HT1080 (cell line): ENCODE measurements around the gene PARP16. TPM values are rescaled to one million over a fixed set of nuclear protein-coding genes. Genes with fewer than 3 reads are reported as not detected.
"Not testable (repeated sequence)": the region's sequence is repeated elsewhere in the genome, so short reads cannot be mapped to it uniquely, and the experiment has no call there.

ENCODE experiments used
- DNase-seq: peaks from one replicate; pipeline ENCODE4 v3.0.0-alpha.2; 2015; ENCODE audit warnings: low read depth
- total RNA-seq: library from RNA; depleted of rRNA; stranded (reverse); fragments of >200 nt; shearing (Covaris generic); gene quantifications from 2 replicates; pipeline ENCODE4 v1.2.3, GENCODE V29; 2014

PARP16 gene
- total RNA-seq, 1 experiment from 2014 or later: 60.0 TPM

GRCh38 chr15:65245096-65245856, 41.4 kb downstream of the PARP16 start:
- peak; percentile 47 for DNase-seq

DNA sequence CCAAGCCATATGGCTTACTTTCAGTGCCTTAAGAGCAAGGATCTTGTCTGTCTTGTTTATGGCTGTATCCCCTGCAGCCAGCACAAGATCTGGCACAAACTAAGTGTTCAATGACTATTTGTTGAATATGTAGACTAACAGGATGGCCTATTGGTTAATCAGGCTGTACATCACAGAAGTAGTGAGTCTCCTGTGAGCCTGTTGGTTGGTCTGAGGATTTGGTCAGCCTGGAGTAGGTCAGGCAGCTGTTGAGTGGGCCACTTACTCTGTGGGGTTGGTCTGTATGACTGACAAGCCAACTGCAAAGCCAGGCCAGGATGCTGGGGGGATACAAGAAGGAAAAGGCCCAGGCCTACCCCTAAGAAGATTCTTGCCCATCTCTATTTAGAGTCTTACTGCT, 42.0 kb downstream of the PARP16 start:
- DNase-seq: peak; percentile 21

- not testable (repeated sequence) for DNase-seq
Measured at GRCh38 chr15:65236443-65236842, 50.2 kb downstream of the PARP16 start.

- DNase-seq: no peak
Measured at GRCh38 chr15:65233696-65234095, 53.0 kb downstream of the PARP16 start.

- DNase-seq: no peak
Measured at GRCh38 chr15:65232520-65232919, 54.2 kb downstream of the PARP16 start.

- DNase-seq: no peak
Measured at GRCh38 chr15:65231306-65231705, 55.4 kb downstream of the PARP16 start.

DNA sequence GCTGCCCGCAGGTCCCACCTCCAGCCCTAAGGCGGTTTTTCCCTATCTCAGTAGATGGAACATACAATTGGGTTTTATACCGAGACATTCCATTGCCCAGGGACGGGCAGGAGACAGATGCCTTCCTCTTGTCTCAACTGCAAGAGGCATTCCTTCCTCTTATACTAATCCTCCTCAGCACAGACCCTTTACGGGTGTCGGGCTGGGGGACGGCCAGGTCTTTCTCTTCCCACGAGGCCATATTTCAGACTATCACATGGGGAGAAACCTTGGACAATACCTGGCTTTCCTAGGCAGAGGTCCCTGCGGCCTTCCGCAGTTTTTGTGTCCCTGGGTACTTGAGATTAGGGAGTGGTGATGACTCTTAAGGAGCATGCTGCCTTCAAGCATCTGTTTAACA, 59.8 kb downstream of the PARP16 start:
- DNase-seq: not testable (repeated sequence)

DNA sequence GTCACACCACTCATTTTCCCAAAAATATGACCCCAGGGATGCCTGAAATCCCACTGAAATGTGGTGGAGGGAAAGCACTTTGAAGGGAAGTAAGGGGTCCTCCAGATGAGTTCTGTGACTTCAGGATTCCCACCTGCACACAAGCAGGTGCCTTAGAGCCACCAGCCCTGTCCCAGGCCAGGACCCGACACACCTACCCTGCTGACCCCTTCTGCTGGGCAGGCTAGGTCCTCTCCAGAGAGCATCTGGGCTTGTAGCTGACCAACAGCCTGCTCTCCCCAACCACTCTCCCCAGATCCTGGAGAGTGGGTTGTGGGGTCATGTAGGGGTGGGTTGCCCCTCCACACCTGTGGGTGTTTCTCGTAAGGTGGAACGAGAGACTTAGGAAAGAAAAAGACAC, 60.5 kb downstream of the PARP16 start:
- no peak for DNase-seq

GRCh38 chr15:65223996-65224395, 62.7 kb downstream of the PARP16 start:
- DNase-seq: no peak

DNA sequence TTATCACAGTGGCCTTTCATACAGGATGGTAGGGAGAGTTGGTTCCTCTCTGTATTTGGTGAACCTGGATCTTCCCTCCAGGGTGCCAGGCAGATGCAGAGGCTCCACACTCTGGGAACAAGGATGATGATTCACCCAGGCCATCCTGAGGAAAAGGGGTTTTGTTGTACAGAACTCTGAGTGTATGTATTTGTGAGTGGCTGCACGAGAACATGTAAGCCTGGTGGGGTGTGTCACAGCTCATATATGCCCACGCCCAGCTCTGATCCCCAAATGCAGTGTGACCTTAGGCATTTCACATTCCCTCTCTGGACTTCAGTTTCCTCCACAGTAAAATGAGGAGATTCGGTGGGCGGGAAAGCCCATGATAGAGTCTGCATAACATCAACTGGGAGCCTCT, 63.8 kb downstream of the PARP16 start:
- peak; percentile 48 for DNase-seq

DNA sequence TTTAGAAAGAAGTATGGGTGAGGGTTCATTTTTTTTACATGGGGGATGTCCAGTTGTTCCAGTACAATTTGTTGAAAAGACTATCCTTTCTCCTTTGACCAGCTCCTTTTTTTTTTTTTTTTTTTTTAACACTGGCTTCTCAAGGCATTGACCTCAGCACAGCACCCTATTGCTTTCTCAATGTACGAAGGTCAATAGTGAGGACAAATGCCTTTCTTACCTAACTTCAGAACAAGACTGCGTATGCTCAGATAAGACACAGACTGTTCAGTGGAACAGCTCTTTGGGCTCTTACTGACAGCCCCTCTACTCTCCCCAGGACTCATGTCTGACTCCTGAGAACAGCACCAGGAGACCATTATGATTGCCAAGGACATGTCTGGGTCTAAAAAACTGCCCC, 65.0 kb downstream of the PARP16 start:
- DNase-seq: no peak

DNA sequence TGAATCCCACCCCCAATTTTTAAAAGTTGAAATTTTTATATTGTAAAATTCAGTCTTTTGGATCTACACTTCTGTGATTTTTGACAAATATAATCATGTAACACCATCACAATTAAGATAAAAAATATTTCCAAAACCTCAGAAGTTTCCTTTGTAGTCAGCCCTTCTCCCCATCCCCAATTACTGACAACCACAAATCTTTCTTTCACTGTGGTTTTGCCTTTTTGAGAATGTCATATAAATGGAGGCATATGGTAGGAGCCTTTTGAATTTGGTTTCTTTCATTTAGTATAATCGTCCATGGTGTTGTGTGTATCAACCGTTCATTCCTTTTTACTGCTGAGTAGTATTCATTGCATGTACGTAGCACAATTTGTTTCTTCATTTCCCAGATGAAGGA, 67.5 kb downstream of the PARP16 start:
- DNase-seq: no peak

- no peak for DNase-seq
Measured at GRCh38 chr15:65217526-65218482, 68.9 kb downstream of the PARP16 start.

DNA sequence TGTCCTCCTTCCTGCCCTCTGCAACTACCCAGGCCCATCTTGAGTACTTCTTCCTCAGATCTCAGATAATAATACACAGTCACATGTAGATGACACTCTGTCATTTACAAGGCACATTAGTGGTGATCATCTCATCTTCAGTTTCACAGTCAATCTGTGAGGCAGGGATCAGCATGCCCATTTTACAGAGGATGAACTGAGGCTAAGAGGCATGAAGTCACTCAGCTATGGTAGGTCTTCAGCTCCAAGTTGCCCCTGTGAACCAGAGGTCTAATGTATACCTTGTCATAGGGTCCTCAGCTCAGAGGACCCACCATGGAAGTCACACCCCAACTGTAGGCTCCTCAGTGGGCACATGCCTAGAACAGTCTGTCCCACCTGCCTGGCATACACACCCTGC, 71.2 kb downstream of the PARP16 start:
- no peak for DNase-seq

GRCh38 chr15:65214010-65214409, 72.7 kb downstream of the PARP16 start:
- DNase-seq: no peak

DNA sequence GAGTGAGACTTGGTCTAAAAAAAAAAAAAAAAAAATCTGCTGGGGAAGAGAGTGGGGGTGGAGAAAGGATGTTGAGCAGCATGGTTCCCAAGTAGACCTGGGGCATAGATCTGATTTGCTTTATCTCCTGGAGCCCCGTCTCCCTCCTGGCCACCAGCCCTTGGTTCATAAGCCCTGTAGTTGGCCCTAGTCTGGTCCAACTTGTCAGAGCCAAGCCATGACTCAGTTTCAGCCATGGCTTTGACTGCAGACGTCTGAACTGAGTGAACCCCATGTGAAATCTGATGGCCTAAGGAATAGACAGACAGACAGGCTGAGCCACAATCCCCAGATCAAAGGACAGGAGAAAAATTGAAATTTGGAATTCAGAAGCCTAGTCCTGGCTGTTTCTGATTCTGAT, 73.4 kb downstream of the PARP16 start:
- no peak for DNase-seq

GRCh38 chr15:65212097-65212496, 74.6 kb downstream of the PARP16 start:
- no peak for DNase-seq

DNA sequence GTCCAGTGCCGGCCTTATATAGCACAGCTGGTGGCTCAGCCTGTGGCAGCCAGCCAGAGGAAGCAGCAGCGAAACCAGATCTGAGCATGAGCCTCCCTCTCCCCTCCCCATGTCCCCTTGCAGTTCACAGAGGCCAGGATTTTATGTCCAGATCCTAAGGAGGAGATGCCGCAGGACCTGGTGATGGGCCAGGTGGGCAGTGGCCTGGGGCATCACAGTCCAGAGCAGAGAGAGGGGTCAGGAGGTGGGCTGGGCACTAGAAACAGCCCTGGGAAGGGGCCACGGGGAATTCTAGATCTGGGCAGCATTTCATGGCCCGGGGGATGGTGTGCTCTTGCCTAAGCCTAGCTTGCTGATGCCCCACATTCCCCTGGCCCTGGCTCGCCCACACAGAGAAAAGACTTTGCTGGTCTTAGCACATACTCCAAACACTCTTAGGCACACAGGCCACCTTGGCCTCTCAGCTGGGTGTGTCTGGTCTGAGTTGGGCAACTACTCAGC, 75.2 kb downstream of the PARP16 start:
- DNase-seq: peak; percentile 17

DNA sequence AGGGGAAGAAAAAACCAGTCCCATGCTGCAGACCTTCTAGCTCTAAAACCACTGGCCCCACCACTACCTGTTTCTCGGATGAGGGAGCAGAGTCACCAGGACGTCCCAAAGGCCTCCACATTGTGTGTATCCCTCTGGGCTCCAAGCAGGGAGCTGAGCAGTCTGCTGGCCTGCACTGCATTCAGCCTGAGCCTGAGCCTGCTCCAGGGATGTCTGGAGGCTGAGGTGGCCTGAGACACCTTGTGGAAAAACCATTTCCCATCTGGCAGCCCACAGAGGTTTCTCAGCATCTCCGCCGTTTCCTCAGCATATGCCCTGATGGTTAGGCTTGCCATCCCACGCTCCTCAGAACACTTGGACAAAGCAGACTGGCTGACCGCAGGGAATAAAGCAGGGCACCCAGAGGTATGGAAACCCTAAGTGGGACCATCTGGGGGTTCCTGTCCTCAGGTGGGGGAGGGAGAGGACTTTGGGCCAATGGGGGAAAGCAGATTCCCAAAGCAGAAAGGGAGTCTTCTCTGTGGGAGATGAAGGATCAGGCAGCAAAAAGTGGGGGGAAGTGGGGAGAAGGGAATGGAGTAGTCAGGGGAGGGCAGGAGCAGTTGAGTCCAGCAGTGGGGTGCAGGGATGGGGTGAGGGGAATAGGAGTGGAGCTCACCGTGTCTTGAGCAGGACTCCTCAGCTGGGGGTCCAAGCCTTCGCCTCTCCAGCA, 75.8 kb downstream of the PARP16 start, which contains the start of gene CILP:
TSS of gene CILP (minus strand) at position 704 of the 712 bp plus-strand sequence. CDS start 1,718 bp downstream, outside the sequence.
- no peak for DNase-seq

DNA sequence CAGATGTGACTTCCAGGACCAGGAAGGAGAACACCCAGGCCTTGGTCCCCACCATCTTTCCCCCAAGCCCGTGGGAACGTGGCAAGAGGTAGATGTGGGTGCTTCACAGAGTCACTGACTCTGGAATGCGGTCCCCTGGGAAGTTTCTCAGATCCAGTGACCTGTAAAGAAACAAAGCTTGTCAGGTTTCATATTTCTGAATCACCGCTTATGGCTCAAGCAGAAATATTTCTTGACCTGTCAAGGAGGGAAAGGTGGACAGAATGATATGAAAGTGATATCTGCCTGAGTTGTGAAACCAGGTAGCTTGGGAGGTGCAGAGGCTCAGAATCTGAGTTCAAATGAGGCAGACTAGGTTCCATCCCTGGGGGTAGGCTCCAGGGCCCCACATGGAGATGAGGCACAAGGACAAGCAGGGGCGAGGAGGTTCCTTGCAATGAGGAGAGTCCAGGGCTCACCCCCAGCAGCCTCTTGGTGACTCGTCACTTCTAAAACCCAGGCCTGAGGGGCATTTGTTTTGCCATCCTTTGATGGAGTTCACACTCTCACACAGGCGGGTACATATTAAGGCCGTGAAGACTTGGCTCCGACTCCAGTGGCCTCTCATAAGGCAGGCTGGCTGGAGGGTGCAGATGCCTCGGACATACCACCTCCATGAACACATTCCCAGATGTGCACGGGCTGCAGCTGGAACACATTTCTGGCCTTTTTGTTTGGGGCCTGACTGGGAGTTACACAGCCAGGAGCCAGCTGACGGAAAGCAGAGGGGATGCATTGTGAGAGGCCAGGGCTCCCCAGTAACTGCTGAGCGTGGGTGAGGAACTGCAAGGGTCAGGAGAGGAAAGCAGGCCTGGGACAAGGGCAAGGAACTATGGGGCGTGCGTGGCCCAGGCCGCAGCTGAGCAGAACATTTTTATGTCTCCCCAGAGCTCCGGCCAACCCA, 76.7 kb downstream of the PARP16 start:
- no peak for DNase-seq
